ENCODE data around the gene IL34. TPM values are rescaled to one million over a fixed set of nuclear protein-coding genes. Genes with fewer than 3 reads are reported as not detected.

The IL34 gene
- under 0.01 and 2.2 TPM in 2 replicates for total RNA-seq

DNA sequence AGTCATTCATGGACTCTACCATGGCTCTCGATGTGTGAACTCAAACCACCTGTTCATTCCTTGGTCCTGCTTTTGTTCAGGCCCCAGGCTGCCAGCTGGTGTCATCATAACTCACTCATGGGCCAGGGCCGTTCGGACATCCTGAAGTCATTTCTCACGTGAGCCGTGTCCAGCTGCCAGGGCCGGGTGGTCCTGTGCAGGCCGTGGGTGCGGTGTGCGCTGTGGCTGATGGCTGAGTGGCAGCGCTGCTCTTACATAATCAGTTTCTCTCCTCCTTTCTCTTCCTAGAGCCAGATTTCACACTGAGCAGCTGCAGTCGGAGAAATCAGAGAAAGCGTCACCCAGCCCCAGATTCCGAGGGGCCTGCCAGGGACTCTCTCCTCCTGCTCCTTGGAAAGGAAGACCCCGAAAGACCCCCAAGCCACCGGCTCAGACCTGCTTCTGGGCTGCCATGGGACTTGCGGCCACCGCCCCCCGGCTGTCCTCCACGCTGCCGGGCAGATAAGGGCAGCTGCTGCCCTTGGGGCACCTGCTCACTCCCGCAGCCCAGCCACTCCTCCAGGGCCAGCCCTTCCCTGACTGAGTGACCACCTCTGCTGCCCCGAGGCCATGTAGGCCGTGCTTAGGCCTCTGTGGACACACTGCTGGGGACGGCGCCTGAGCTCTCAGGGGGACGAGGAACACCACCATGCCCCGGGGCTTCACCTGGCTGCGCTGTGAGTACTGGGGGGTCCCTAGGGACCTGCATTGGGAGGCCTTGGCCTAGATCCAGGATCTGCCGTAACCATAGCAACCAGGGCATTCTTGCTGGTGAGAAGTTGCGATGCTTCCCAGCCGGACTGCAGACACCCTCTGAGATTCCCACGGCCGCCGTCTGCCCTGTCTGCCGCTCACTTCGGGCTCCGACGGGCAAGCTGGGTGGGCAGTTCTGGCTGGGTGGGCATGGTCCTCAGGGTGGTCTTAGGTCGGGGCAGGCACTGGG lies at the start of gene IL34:
IL34 (plus strand) TSS at position 300 of the 982 bp plus-strand sequence; CDS start at position 689, 389 bp downstream.

GRCh38 chr16:70685938-70686375 lies 39.6 kb downstream of the IL34 start, which contains the start of gene MTSS2:
Gene MTSS2, minus strand, starts transcription at chr16:70686053. Its CDS starts 262 bp downstream, at chr16:70685791.

Other genes starting within 250 kb of the IL34 start
- gene ST3GAL2, start 207.5 kb upstream of the IL34 start, total RNA-seq, result 35.1 and 37.5 TPM in 2 replicates
- gene FCSK, start 192.0 kb upstream of the IL34 start, total RNA-seq, result 9.0 and 20.5 TPM in 2 replicates
- 42.6 and 48.7 TPM in 2 replicates for gene COG4, start 123.0 kb upstream of the IL34 start, total RNA-seq
- gene SF3B3, start 122.7 kb upstream of the IL34 start, total RNA-seq, result 168 and 185 TPM in 2 replicates
- 46.0 and 63.6 TPM in 2 replicates for gene MTSS2, start 39.5 kb downstream of the IL34 start, total RNA-seq
- gene VAC14, start 154.6 kb downstream of the IL34 start, total RNA-seq, result 45.0 and 65.3 TPM in 2 replicates

All from mesangial cell (primary cell).